K562 (cell line): Measurements from ENCODE around the gene ARFGAP3. TPM values are rescaled to one million over a fixed set of nuclear protein-coding genes. Genes with fewer than 3 reads are reported as not detected.

Source experiments
- ATAC-seq: fragments of 200-7000 bp; cut with Tn5 transposase; 3 replicates; pipeline ENCODE4 v1.9.1; 2020; ENCODE audit warnings: moderate library complexity
- BruUV-seq: library from RNA; stranded (reverse); fragments of 400-500 nt; replicated peaks from 2 replicates; lab custom pipeline; 2021; lab: Mats Ljungman, UMichigan
- CTCF ChIA-PET: fragments of 300-600 bp; formaldehyde crosslinking; extraction: SDS; loops from one replicate; lab custom pipeline; 2021; ENCODE audit warnings: low intra/inter-chr PET ratio; lab: Yijun Ruan, JAX
- POLR2A ChIA-PET: fragments of 300-600, 350-650 bp; sonication (Branson Sonifier 250); formaldehyde crosslinking; extraction: SDS; loops from one replicate; lab custom pipeline; 2021; ENCODE audit warnings: antibody characterized with exemption, inconsistent platforms; lab: Yijun Ruan, JAX
- DNase-seq, 4 experiments: peaks; one replicate each; pipeline versions ENCODE4 v3.0.0 to v3.0.0-alpha.2; 2011 to 2018; ENCODE audit warnings: low spot score in 3 of 4, mixed read lengths in 3 of 4; ENCODE audit errors: extremely low read depth in 1 of 4
- FAIRE-seq: peaks from 2 replicates; lab custom pipeline; 2011; peaks lifted over from hg19 to GRCh38; lab: Jason Lieb, UNC
- H2AFZ ChIP-seq: 2 replicates; pipeline ENCODE4 v1.6.0; 2011; ENCODE audit warnings: low read depth, low read length, control low read depth, inconsistent platforms
- H3K27ac ChIP-seq: fragments of 200-600 bp; 3 replicates; pipeline ENCODE4 v1.8.0; 2011; ENCODE audit warnings: low read depth, mild to moderate bottlenecking, control low read depth, inconsistent platforms, low read length, moderate library complexity, mixed read lengths; ENCODE audit errors: extremely low read depth
- H3K27me3 ChIP-seq, 2 experiments: fragments of 300-600 bp in 1 of 2; 2 replicates in 1 of 2; 3 replicates in 1 of 2; pipeline versions ENCODE4 v1.6.0 to v1.8.0; 2011; ENCODE audit warnings: inconsistent platforms in 2 of 2, low read length in 2 of 2, mild to moderate bottlenecking in 1 of 2, mixed read lengths in 1 of 2, moderate library complexity in 1 of 2; ENCODE audit not compliant: control insufficient read depth in 2 of 2, insufficient read depth in 2 of 2
- H3K36me3 ChIP-seq: fragments of 300-600 bp; 3 replicates; pipeline ENCODE4 v1.8.0; 2011; ENCODE audit warnings: mild to moderate bottlenecking, low read length, inconsistent platforms; ENCODE audit not compliant: control insufficient read depth, insufficient read depth
- H3K4me1 ChIP-seq, 2 experiments: fragments of 200-600 bp in 1 of 2; replicated peaks in 1 of 2; 2 replicates in 1 of 2; 3 replicates in 1 of 2; pipeline versions ENCODE4 v1.5.1 to v1.8.0; 2011; ENCODE audit warnings: inconsistent platforms in 2 of 2, low read length in 2 of 2, mild to moderate bottlenecking in 1 of 2, mixed read lengths in 1 of 2, moderate library complexity in 1 of 2; ENCODE audit not compliant: control insufficient read depth in 2 of 2, insufficient read depth in 2 of 2
- H3K4me2 ChIP-seq: 2 replicates; pipeline ENCODE4 v1.6.1; 2011; ENCODE audit warnings: low read length, control low read depth, inconsistent platforms, mixed read lengths; ENCODE audit not compliant: insufficient read depth
- H3K4me3 ChIP-seq: fragments of 200-600 bp; sonication (generic), shearing (Covaris generic); 2 replicates; pipeline ENCODE4 v1.5.1; 2016; ENCODE audit warnings: control low read depth, inconsistent platforms
- H3K79me2 ChIP-seq: fragments of 200-600 bp; 3 replicates; pipeline ENCODE4 v1.8.0; 2011; ENCODE audit warnings: low read length, inconsistent platforms; ENCODE audit not compliant: control insufficient read depth, insufficient read depth
- H3K9ac ChIP-seq, 2 experiments: 2 replicates each; pipeline versions ENCODE4 v1.6.0 to v1.6.1; 2011; ENCODE audit warnings: low read depth in 2 of 2, low read length in 2 of 2, control low read depth in 1 of 2, inconsistent platforms in 1 of 2, mild to moderate bottlenecking in 1 of 2, mixed read lengths in 1 of 2; ENCODE audit not compliant: insufficient read depth in 1 of 2
- H3K9me1 ChIP-seq: one replicate; pipeline ENCODE4 v1.6.0; 2011; ENCODE audit warnings: inconsistent platforms, mild to moderate bottlenecking, low read length, moderate library complexity; ENCODE audit not compliant: control insufficient read depth, insufficient read depth
- H3K9me3 ChIP-seq: replicated peaks from 2 replicates; pipeline ENCODE4 v1.5.1; 2011; ENCODE audit warnings: low read depth, low read length, inconsistent platforms; ENCODE audit not compliant: control insufficient read depth, insufficient read depth
- H4K20me1 ChIP-seq: replicated peaks from 2 replicates; pipeline ENCODE4 v1.6.1; 2011; ENCODE audit warnings: low read length, inconsistent platforms, mixed read lengths; ENCODE audit not compliant: control insufficient read depth, insufficient read depth
- BACH1 ChIP-seq: fragments of 200-800 bp; sonication (Bioruptor generic); IDR thresholded peaks from 2 replicates; pipeline ENCODE4 v1.6.1; 2016; ENCODE audit warnings: missing genetic modification characterization, missing compliant biosample characterization
- BMI1 ChIP-seq: fragments of 150-350 bp; IDR thresholded peaks from 2 replicates; pipeline ENCODE4 v1.6.1; 2014; ENCODE audit warnings: low read length
- BRD4 ChIP-seq: fragments of 200-600 bp; sonication (generic); IDR thresholded peaks from 2 replicates; pipeline ENCODE4 v1.6.1; 2017; ENCODE audit warnings: inconsistent platforms
- ETV1 ChIP-seq: fragments of 450-650 bp; conservative IDR thresholded peaks from 2 replicates; pipeline ENCODE4 v1.6.1; 2016; ENCODE audit warnings: missing genetic modification characterization, control low read depth, low read depth, missing compliant biosample characterization
- LARP7 ChIP-seq: fragments of 450-650 bp; IDR thresholded peaks from 2 replicates; pipeline ENCODE4 v1.6.1; 2016
- MTF1 ChIP-seq: fragments of 250-450 bp; sonication (Bioruptor Pico); IDR thresholded peaks from 2 replicates; pipeline ENCODE4 v1.9.0; 2021; ENCODE audit warnings: moderate library complexity, mild to moderate bottlenecking, inconsistent platforms, borderline replicate concordance
- OTX1 ChIP-seq: fragments of 450-650 bp; formaldehyde crosslinking; IDR thresholded peaks from 2 replicates; pipeline ENCODE4 v1.4.0; 2022; ENCODE audit warnings: mild to moderate bottlenecking
- SREBF1 ChIP-seq: fragments of 150-350 bp; IDR thresholded peaks from 2 replicates; pipeline ENCODE4 v1.6.1; 2014; ENCODE audit warnings: antibody characterized with exemption, low read depth, low read length, borderline replicate concordance
- SRSF7 ChIP-seq: fragments of 200-400 bp; formaldehyde crosslinking; optimal IDR thresholded peaks from 2 replicates; pipeline ENCODE3; 2017; ENCODE audit warnings: mild to moderate bottlenecking, low read depth, low read length
- TAF15 ChIP-seq: fragments of 200-400 bp; formaldehyde crosslinking; IDR thresholded peaks from 2 replicates; pipeline ENCODE4 v1.6.1; 2017; ENCODE audit warnings: mild to moderate bottlenecking, low read depth, low read length, moderate library complexity
- ZBTB2 ChIP-seq: fragments of 450-650 bp; IDR thresholded peaks from 2 replicates; pipeline ENCODE4 v1.6.1; 2016; ENCODE audit warnings: antibody characterized with exemption
- ZBTB43 ChIP-seq: sonication (generic); formaldehyde crosslinking; IDR thresholded peaks from 2 replicates; pipeline ENCODE4 v1.8.0; 2023; ENCODE audit warnings: mild to moderate bottlenecking, missing genetic modification reagents
- ZBTB7A ChIP-seq: IDR thresholded peaks from 2 replicates; pipeline ENCODE4 v1.6.1; 2011; ENCODE audit warnings: low read depth, mild to moderate bottlenecking, low read length, moderate library complexity, borderline replicate concordance; ENCODE audit not compliant: control insufficient read depth
- ZNF282 ChIP-seq: sonication (generic); formaldehyde crosslinking; IDR thresholded peaks from 2 replicates; pipeline ENCODE4 v1.8.1; 2023; ENCODE audit warnings: missing genetic modification reagents
- WGBS: fragments of 100-300 bp; shearing (Covaris generic); methylation state at CpG from one replicate; pipeline ENCODE4 v1.1.6; 2016; ENCODE audit warnings: low coverage, mixed read lengths; ENCODE audit not compliant: insufficient coverage; ENCODE audit errors: missing lambda C conversion rate; 5-methylcytosine and 5-hydroxymethylcytosine counted together
- in situ Hi-C: fragments of 300-500 bp; cut with MboI; formaldehyde crosslinking; loops from 4 replicates; pipeline ENCODE4 v1.15.0; 2018; ENCODE audit warnings: inconsistent platforms, mixed read lengths
- intact Hi-C: fragments of 100-400 bp; cut with micrococcal nuclease; formaldehyde crosslinking; loops from 2 replicates; pipeline ENCODE4 v1.14.2; 2022
- polyA plus RNA-seq, 8 experiments: library from polyadenylated mRNA; depleted of rRNA in 4 of 8; stranded (reverse) in 5 of 8; unstranded in 3 of 8; fragments of >200 nt; fragmentation: Nextera tagmentation in 2 of 8; fragmentation: Illumina TruSeq in 1 of 8; extraction: Ambion mirVana in 2 of 8; extraction: Trizol in 1 of 8; gene quantifications; 2 replicates each; pipeline versions ENCODE4 v1.2.1 to v1.2.3, GENCODE V29; 2011 to 2014; ENCODE audit warnings: inconsistent platforms in 1 of 8, missing spikeins in 1 of 8
- total RNA-seq, 7 experiments: library from RNA; depleted of rRNA in 6 of 7; stranded (reverse); fragments of >200 nt in 6 of 7; fragmentation: Illumina TruSeq in 2 of 7; extraction: Trizol in 2 of 7; gene quantifications; 2 replicates each; pipeline versions ENCODE4 v1.2.1 to v1.2.3, GENCODE V29; 2011 to 2021; ENCODE audit warnings: low replicate concordance in 1 of 7

The ARFGAP3 gene
- total and polyA plus RNA-seq, 9 of the 15 experiments (the other 6 are each of a cell fraction or from before 2014, with no cell fraction given), result 14.2 to 31.9 (median 22.7) TPM

- no peak for TF ChIP-seq ZBTB43 (CRISPR knock-in tag)
- TF ChIP-seq BACH1, result no peak
- no peak for TF ChIP-seq SRSF7
- TF ChIP-seq ZNF282 (CRISPR knock-in tag), result no peak
- no peak for TF ChIP-seq BRD4
- TF ChIP-seq LARP7, result no peak
- no peak for TF ChIP-seq OTX1
- TF ChIP-seq SREBF1, result no peak
- TF ChIP-seq, all 486 proteins: peak for 14
Observed at GRCh38 chr22:42780070-42780540, 77.0 kb downstream of the ARFGAP3 start (continued).

- intact Hi-C loops, result no loop called here
- Histone ChIP-seq H3K4me1 (peaks cover 0 to 7% of the 10 kb centered on the region in 2 experiments; a peak in 3 of 5 replicates), H3K4me3 (no peak overlapping the region), H4K20me1 (no peaks in the 10 kb centered on the region), H3K9me3 (no peaks in the 10 kb centered on the region), H3K27ac (no peak overlapping the region), H3K27me3 (no peaks in the 10 kb centered on the region; a peak in 1 of 5 replicates), H2AFZ (no peak overlapping the region), H3K9ac (no peak overlapping the region), H3K9me1 (no peaks in the 10 kb centered on the region), H3K36me3 (no peaks in the 10 kb centered on the region), H3K4me2 (no peak overlapping the region), H3K79me2 (no peaks in the 10 kb centered on the region)
- DNase-seq (no peak), ATAC-seq (no peak), FAIRE-seq (no peak)
- in situ Hi-C loops, result no loop called here
- BruUV-seq, result no TSS peak
- ChIA-PET CTCF (no interaction called here), POLR2A (no interaction called here)
- WGBS, result 51% methylated on average over 12 of the region's 12 CpGs
- TF ChIP-seq ZBTB7A (no peak), MTF1 (CRISPR knock-in tag) (no peak), ETV1 (tag) (no peak), TAF15 (no peak), BMI1 (no peak), ZBTB2 (no peak)
Observed at GRCh38 chr22:42777126-42777525, 79.9 kb downstream of the ARFGAP3 start.
